H9 (cell line): Measurements from ENCODE around the gene DIPK1B. TPM values are rescaled to one million over a fixed set of nuclear protein-coding genes. Genes with fewer than 3 reads are reported as not detected.

Experiments used
- DNase-seq: peaks from one replicate; pipeline ENCODE4 v3.0.0-alpha.2; 2017
- H2AFZ ChIP-seq: one replicate; pipeline ENCODE4 v1.6.1; 2013; ENCODE audit warnings: mild to moderate bottlenecking, low read length, control low read depth, moderate library complexity
- H2AK5ac ChIP-seq: 2 replicates; pipeline ENCODE4 v1.6.1; 2013; ENCODE audit warnings: low read length, control low read depth, mixed read lengths; ENCODE audit not compliant: insufficient read length
- H2BK120ac ChIP-seq: one replicate; pipeline ENCODE4 v1.6.1; 2013; ENCODE audit warnings: low read depth, mild to moderate bottlenecking, low read length, control low read depth, inconsistent platforms; ENCODE audit not compliant: poor library complexity, severe bottlenecking
- H2BK12ac ChIP-seq: 2 replicates; pipeline ENCODE4 v1.6.1; 2013; ENCODE audit warnings: low read length, control low read depth, mixed read lengths, low read depth; ENCODE audit not compliant: insufficient read length
- H2BK15ac ChIP-seq: 2 replicates; pipeline ENCODE4 v1.6.1; 2013; ENCODE audit warnings: low read depth, low read length, control low read depth
- H2BK20ac ChIP-seq: one replicate; pipeline ENCODE4 v1.6.1; 2013; ENCODE audit warnings: low read depth, mild to moderate bottlenecking, low read length, control low read depth, inconsistent platforms; ENCODE audit not compliant: poor library complexity, severe bottlenecking
- H2BK5ac ChIP-seq: 2 replicates; pipeline ENCODE4 v1.6.1; 2013; ENCODE audit warnings: low read length, control low read depth, mixed read lengths; ENCODE audit not compliant: insufficient read length
- H3K14ac ChIP-seq: 2 replicates; pipeline ENCODE4 v1.6.1; 2013; ENCODE audit warnings: low read length, control low read depth; ENCODE audit not compliant: insufficient read depth
- H3K18ac ChIP-seq: 2 replicates; pipeline ENCODE4 v1.6.1; 2013; ENCODE audit warnings: low read depth, mild to moderate bottlenecking, mixed read lengths, low read length, control low read depth; ENCODE audit not compliant: insufficient read length
- H3K23ac ChIP-seq: 2 replicates; pipeline ENCODE4 v1.6.1; 2013; ENCODE audit warnings: low read length, control low read depth, mixed read lengths, low read depth; ENCODE audit not compliant: insufficient read length
- H3K23me2 ChIP-seq: 2 replicates; pipeline ENCODE4 v1.6.1; 2013; ENCODE audit warnings: low read depth, mild to moderate bottlenecking, mixed read lengths, low read length, control low read depth; ENCODE audit not compliant: insufficient read length, poor library complexity, severe bottlenecking
- H3K27ac ChIP-seq: 2 replicates; pipeline ENCODE4 v1.5.1; 2013; ENCODE audit warnings: low read length, control low read depth, mixed read lengths, low read depth; ENCODE audit not compliant: insufficient read length
- H3K27me3 ChIP-seq: 2 replicates; pipeline ENCODE4 v1.6.1; 2013; ENCODE audit warnings: low read length, control low read depth, inconsistent platforms; ENCODE audit not compliant: insufficient read depth
- H3K4ac ChIP-seq: 2 replicates; pipeline ENCODE4 v1.6.1; 2013; ENCODE audit warnings: low read depth, mild to moderate bottlenecking, control low read depth, inconsistent platforms, low read length, moderate library complexity
- H3K4me1 ChIP-seq: 2 replicates; pipeline ENCODE4 v1.6.1; 2013; ENCODE audit warnings: low read length, control low read depth, inconsistent platforms; ENCODE audit not compliant: insufficient read depth
- H3K4me2 ChIP-seq: 2 replicates; pipeline ENCODE4 v1.6.1; 2013; ENCODE audit warnings: low read length, control low read depth, mixed read lengths; ENCODE audit not compliant: insufficient read length, insufficient read depth
- H3K56ac ChIP-seq: 2 replicates; pipeline ENCODE4 v1.6.1; 2013; ENCODE audit warnings: low read depth, mild to moderate bottlenecking, mixed read lengths, low read length, control low read depth; ENCODE audit not compliant: insufficient read length
- H3K79me1 ChIP-seq: 2 replicates; pipeline ENCODE4 v1.6.1; 2013; ENCODE audit warnings: low read depth, mild to moderate bottlenecking, moderate library complexity, low read length, control low read depth, inconsistent platforms; ENCODE audit not compliant: insufficient read depth, poor library complexity, severe bottlenecking
- H3K79me2 ChIP-seq: 2 replicates; pipeline ENCODE4 v1.6.1; 2013; ENCODE audit warnings: low read length, control low read depth, inconsistent platforms; ENCODE audit not compliant: insufficient read depth
- H3K9ac ChIP-seq: 2 replicates; pipeline ENCODE4 v1.6.1; 2013; ENCODE audit warnings: low read length, control low read depth, mixed read lengths; ENCODE audit not compliant: insufficient read length; ENCODE audit errors: extremely low read depth
- H3K9me3 ChIP-seq: one replicate; pipeline ENCODE4 v1.6.1; 2013; ENCODE audit warnings: low read depth, low read length, inconsistent platforms; ENCODE audit not compliant: control insufficient read depth
- H3T11ph ChIP-seq: one replicate; pipeline ENCODE4 v1.6.1; 2013; ENCODE audit warnings: mild to moderate bottlenecking, low read length, control low read depth, inconsistent platforms
- H4K20me1 ChIP-seq: one replicate; pipeline ENCODE4 v1.6.1; 2013; ENCODE audit not compliant: control insufficient read depth, insufficient read length, insufficient read depth
- H4K5ac ChIP-seq: 2 replicates; pipeline ENCODE4 v1.6.1; 2013; ENCODE audit warnings: low read depth, mild to moderate bottlenecking, mixed read lengths, low read length, control low read depth; ENCODE audit not compliant: insufficient read length
- H4K8ac ChIP-seq: replicated peaks from 2 replicates; pipeline ENCODE4 v1.6.1; 2013; ENCODE audit warnings: low read length, control low read depth, mixed read lengths, low read depth; ENCODE audit not compliant: insufficient read length
- H4K91ac ChIP-seq: 2 replicates; pipeline ENCODE4 v1.6.1; 2013; ENCODE audit warnings: low read depth, mild to moderate bottlenecking, moderate library complexity, mixed read lengths, low read length, control low read depth; ENCODE audit not compliant: insufficient read length
- H3K27ac Mint-ChIP-seq, 3 experiments: 2 replicates in 2 of 3; 3 replicates in 1 of 3; pipeline ENCODE4 v1.8.0; 2020 to 2021; ENCODE audit warnings: mixed read lengths in 3 of 3, mild to moderate bottlenecking in 1 of 3, moderate library complexity in 1 of 3
- H3K27me3 Mint-ChIP-seq: 2 replicates; pipeline ENCODE4 v1.8.0; 2021; ENCODE audit warnings: low read depth, mild to moderate bottlenecking, moderate library complexity, mixed read lengths
- H3K36me3 Mint-ChIP-seq, 3 experiments: 2 replicates in 2 of 3; 3 replicates in 1 of 3; pipeline ENCODE4 v1.8.0; 2020 to 2021; ENCODE audit warnings: low read depth in 3 of 3, mixed read lengths in 3 of 3; ENCODE audit not compliant: insufficient read depth in 1 of 3
- H3K4me1 Mint-ChIP-seq, 2 experiments: 2 replicates each; pipeline ENCODE4 v1.8.0; 2020; ENCODE audit warnings: mixed read lengths in 2 of 2
- H3K4me3 Mint-ChIP-seq, 2 experiments: 2 replicates in 1 of 2; 3 replicates in 1 of 2; pipeline ENCODE4 v1.8.0; 2020 to 2021; ENCODE audit warnings: mild to moderate bottlenecking in 2 of 2, mixed read lengths in 2 of 2, moderate library complexity in 1 of 2
- H3K9me3 Mint-ChIP-seq, 2 experiments: 2 replicates in 1 of 2; 3 replicates in 1 of 2; pipeline ENCODE4 v1.8.0; 2020; ENCODE audit warnings: mild to moderate bottlenecking in 2 of 2, mixed read lengths in 2 of 2, moderate library complexity in 1 of 2
- WGBS: extraction: QIAGEN DNeasy Blood & Tissue Kit; methylation state at CpG from one replicate; pipeline ENCODE4 v1.1.7; 2013; ENCODE audit warnings: missing lambda C conversion rate, low lambda C conversion rate, mixed read lengths; ENCODE audit not compliant: insufficient read length; ENCODE audit errors: extremely low coverage; 5-methylcytosine and 5-hydroxymethylcytosine counted together
- total RNA-seq: library from RNA; stranded (reverse); gene quantifications from 2 replicates; pipeline ENCODE4 v1.2.1, GENCODE V29; 2021
- TF ChIP-seq, protein P1 (sequence below): fragments of 200-600 bp; sonication (generic); conservative IDR thresholded peaks from 3 replicates; pipeline ENCODE4 v1.8.0; 2021; ENCODE audit warnings: antibody characterized with exemption, mild to moderate bottlenecking

Gene DIPK1B
- total RNA-seq, 1 experiment from 2014 or later, result 40.3 TPM

DNA sequence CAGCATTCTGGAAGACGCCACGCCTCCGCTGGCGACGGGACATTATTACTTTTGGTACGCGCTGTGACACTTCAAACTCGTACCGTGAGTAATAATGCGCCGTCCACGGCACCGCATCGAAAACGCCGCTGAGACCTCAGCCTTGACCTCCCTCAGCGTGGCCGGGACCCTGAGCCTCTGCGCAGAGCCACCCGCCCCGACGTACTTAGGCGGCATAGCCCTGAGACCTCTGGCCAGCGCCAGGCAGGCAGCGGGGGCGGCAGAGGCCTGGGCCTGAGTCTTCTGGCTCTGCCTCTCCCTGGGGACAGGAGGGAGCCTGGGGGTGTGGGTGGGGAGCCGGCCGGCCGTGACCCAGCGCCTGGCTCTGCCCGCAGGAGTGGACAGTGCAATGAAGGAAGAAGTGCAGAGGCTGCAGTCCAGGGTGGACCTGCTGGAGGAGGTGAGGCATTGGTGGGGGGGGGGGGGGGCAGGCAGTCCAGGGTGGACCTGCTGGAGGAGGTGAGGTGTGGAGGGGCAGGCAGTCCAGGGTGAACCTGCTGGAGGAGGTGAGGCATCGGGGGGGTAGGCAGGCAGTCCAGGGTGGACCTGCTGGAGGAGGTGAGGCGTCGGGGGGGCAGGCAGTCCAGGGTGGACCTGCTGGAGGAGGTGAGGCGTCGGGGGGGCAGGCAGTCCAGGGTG, 41.7 kb upstream of the DIPK1B start:
- no peak overlapping the region for H2BK12ac ChIP-seq
- WGBS, result no CpG with 5 or more reads among the region's 36 CpGs
- H3K27ac ChIP-seq, result no peak overlapping the region
- no peak overlapping the region for H4K91ac ChIP-seq
- no peaks in the 10 kb centered on the region for H3K4me1 ChIP-seq
- Mint-ChIP-seq H3K4me3 (no peak overlapping the region), H3K27ac (no peak overlapping the region), H3K9me3 (no peaks in the 10 kb centered on the region), H3K36me3 (peaks cover 0 to 3% (median 0%) of the 10 kb centered on the region in 3 experiments; a peak in 3 of 7 replicates), H3K4me1 (peaks cover 2 to 8% of the 10 kb centered on the region in 2 experiments; a peak in 3 of 4 replicates), H3K27me3 (peaks cover 6% of the 10 kb centered on the region; the same call in 1 of the 2 replicates)
- H3K9ac ChIP-seq, result no peak overlapping the region
- H4K20me1 ChIP-seq, result peaks cover 4% of the 10 kb centered on the region
- no peak overlapping the region for H2BK15ac ChIP-seq
- no peak overlapping the region for H3T11ph ChIP-seq
- DNase-seq, result no peak
- no peak overlapping the region for H3K56ac ChIP-seq
- H2BK120ac ChIP-seq, result no peak overlapping the region
- H3K23me2 ChIP-seq, result no peaks in the 10 kb centered on the region
- TF ChIP-seq, protein P1, sequence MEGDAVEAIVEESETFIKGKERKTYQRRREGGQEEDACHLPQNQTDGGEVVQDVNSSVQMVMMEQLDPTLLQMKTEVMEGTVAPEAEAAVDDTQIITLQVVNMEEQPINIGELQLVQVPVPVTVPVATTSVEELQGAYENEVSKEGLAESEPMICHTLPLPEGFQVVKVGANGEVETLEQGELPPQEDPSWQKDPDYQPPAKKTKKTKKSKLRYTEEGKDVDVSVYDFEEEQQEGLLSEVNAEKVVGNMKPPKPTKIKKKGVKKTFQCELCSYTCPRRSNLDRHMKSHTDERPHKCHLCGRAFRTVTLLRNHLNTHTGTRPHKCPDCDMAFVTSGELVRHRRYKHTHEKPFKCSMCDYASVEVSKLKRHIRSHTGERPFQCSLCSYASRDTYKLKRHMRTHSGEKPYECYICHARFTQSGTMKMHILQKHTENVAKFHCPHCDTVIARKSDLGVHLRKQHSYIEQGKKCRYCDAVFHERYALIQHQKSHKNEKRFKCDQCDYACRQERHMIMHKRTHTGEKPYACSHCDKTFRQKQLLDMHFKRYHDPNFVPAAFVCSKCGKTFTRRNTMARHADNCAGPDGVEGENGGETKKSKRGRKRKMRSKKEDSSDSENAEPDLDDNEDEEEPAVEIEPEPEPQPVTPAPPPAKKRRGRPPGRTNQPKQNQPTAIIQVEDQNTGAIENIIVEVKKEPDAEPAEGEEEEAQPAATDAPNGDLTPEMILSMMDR, result no peak
- H2BK20ac ChIP-seq, result no peak overlapping the region
- H3K14ac ChIP-seq, result no peak overlapping the region
- no peak overlapping the region for H2AFZ ChIP-seq
- H2BK5ac ChIP-seq, result no peak overlapping the region
- H4K8ac ChIP-seq, result no peak overlapping the region
- H3K9me3 ChIP-seq, result no peaks in the 10 kb centered on the region
- no peak overlapping the region for H3K18ac ChIP-seq
- H2AK5ac ChIP-seq, result no peak overlapping the region
- no peak overlapping the region for H4K5ac ChIP-seq
- no peaks in the 10 kb centered on the region for H3K79me1 ChIP-seq
- H3K4me2 ChIP-seq, result no peak overlapping the region
- no peaks in the 10 kb centered on the region for H3K79me2 ChIP-seq
- no peaks in the 10 kb centered on the region for H3K27me3 ChIP-seq
- no peak overlapping the region for H3K23ac ChIP-seq
- H3K4ac ChIP-seq, result no peak overlapping the region
